Measurements from ENCODE around the gene ADGRB2. TPM values are rescaled to one million over a fixed set of nuclear protein-coding genes. Genes with fewer than 3 reads are reported as not detected.

Gene ADGRB2
- total and polyA plus RNA-seq, 2 of the 4 experiments (the other 2 are of a cell fraction), result 2.2 to 11.9 TPM

DNA sequence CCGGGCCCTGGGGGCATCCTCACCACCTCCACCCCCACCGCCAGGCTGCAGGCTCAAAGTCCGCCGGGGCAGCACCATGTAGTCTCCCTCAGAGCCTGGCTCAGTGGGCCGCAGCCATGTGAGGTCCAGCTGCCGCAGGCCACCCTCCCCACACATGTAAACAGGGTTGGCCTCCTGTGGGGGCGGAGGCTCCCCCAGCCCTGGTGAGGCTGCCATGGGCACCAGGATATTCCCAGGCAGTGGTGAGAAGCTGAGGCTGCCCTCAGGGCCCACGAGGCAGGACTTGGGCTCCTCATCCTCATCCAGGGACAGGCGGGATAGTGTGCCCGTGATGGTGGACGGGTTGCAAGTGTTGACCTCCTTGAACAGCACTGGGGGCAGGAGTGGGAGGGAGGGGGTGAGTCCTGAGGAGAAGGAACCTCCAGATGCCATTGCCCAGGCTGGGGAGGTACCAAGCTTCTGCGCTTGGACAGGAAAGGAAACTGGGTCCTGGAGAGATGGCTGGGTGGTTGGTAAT lies 33.0 kb downstream of the ADGRB2 start:
- DNase-seq (no peak), ATAC-seq (ENCODE audit: low read depth) (no peak)
- no peak overlapping the region for H3K18ac ChIP-seq (ENCODE audit: low read depth, low read length)
- H3K4me3 ChIP-seq (ENCODE audit: insufficient read depth, low read depth, low read length), result no peak overlapping the region
- in situ Hi-C loops (cut with MboI; ENCODE audit: low sequenced_read_pairs) (no loop called here), dilution Hi-C loops (cut with HindIII; ENCODE audit: low sequenced_read_pairs, unreplicated experiment) (no loop called here), intact Hi-C loops (cut with micrococcal nuclease) (no loop called here)
- H3K27ac ChIP-seq (ENCODE audit: insufficient read depth, low read length), result no peak overlapping the region
- no peaks in the 10 kb centered on the region for H3K79me1 ChIP-seq (ENCODE audit: low read depth in 1 of 2, low read length in 2 of 2)
- peaks cover 6% of the 10 kb centered on the region; the same call in 1 of the 2 replicates for H3K36me3 ChIP-seq (ENCODE audit: control insufficient read depth, insufficient read depth, low read length)
- no peak overlapping the region for H2AFZ ChIP-seq (replicated peaks; ENCODE audit: low read length, poor library complexity)
- H3K56ac ChIP-seq (ENCODE audit: extremely low read depth, insufficient read depth, low read length), result no peak overlapping the region
- H3K23ac ChIP-seq (ENCODE audit: low read depth, low read length), result no peak overlapping the region
- H4K91ac ChIP-seq (ENCODE audit: insufficient read depth, low read depth, low read length), result no peak overlapping the region
- H4K5ac ChIP-seq (ENCODE audit: low read depth, low read length), result no peak overlapping the region
- H3K27me3 ChIP-seq (ENCODE audit: control insufficient read depth, insufficient read depth, low read length), result no peaks in the 10 kb centered on the region
- ChIA-PET POLR2A (ENCODE audit: unreplicated experiment) (no interaction called here), CTCF (no interaction called here)
- no peak overlapping the region for H3K4me2 ChIP-seq (ENCODE audit: low read depth, low read length)
- no peak overlapping the region for H3K4ac ChIP-seq (ENCODE audit: low read depth, low read length)
- H2AK5ac ChIP-seq (ENCODE audit: low read depth, low read length), result no peak overlapping the region
- H3K9me3 ChIP-seq (ENCODE audit: control insufficient read depth, insufficient read depth, low read length), result no peaks in the 10 kb centered on the region
- H3K9me1 ChIP-seq (ENCODE audit: insufficient read depth, low read length), result no peaks in the 10 kb centered on the region; the same call in 1 of the 2 replicates
- H2BK5ac ChIP-seq (ENCODE audit: low read depth, low read length, poor library complexity, severe bottlenecking), result no peak overlapping the region
- no peak overlapping the region for H3K14ac ChIP-seq (replicated peaks; ENCODE audit: low read depth, low read length)
- H3K4me1 ChIP-seq (ENCODE audit: control insufficient read depth, insufficient read depth, low read length), result no peaks in the 10 kb centered on the region
- H3K9ac ChIP-seq (ENCODE audit: low read depth, low read length), result no peak overlapping the region
- TF ChIP-seq MAZ (IDR thresholded peaks at IDR 0.05; ENCODE audit: borderline replicate concordance, low read depth, low read length), result no peak
- no peak for TF ChIP-seq RAD21 (IDR thresholded peaks at IDR 0.05; ENCODE audit: low read length)
- TF ChIP-seq NFE2L2 (IDR thresholded peaks at IDR 0.05; ENCODE audit: low read depth, low read length), result no peak
- no peak for TF ChIP-seq POLR2A (IDR thresholded peaks at IDR 0.05; ENCODE audit: low read depth, low read length)
- TF ChIP-seq, protein P1, sequence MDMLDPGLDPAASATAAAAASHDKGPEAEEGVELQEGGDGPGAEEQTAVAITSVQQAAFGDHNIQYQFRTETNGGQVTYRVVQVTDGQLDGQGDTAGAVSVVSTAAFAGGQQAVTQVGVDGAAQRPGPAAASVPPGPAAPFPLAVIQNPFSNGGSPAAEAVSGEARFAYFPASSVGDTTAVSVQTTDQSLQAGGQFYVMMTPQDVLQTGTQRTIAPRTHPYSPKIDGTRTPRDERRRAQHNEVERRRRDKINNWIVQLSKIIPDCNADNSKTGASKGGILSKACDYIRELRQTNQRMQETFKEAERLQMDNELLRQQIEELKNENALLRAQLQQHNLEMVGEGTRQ (IDR thresholded peaks at IDR 0.05; ENCODE audit: low read depth, low read length), result no peak
- no peak for TF ChIP-seq CEBPB (IDR thresholded peaks at IDR 0.05; ENCODE audit: low read depth, low read length)
- TF ChIP-seq RFX5 (IDR thresholded peaks at IDR 0.05; ENCODE audit: low read depth, low read length), result no peak
- no peak for TF ChIP-seq BHLHE40 (IDR thresholded peaks at IDR 0.05; ENCODE audit: low read depth, low read length)
- no peak for TF ChIP-seq SMC3 (IDR thresholded peaks at IDR 0.05; ENCODE audit: low read depth, low read length)
- no peak overlapping the region for H2BK15ac ChIP-seq (ENCODE audit: low read depth, low read length)
- H2AK9ac ChIP-seq (replicated peaks; ENCODE audit: low read depth, low read length, poor library complexity), result no peak overlapping the region
- no peak overlapping the region for H4K8ac ChIP-seq (ENCODE audit: low read depth in 2 of 2, low read length in 2 of 2)
- H2BK20ac ChIP-seq (ENCODE audit: low read depth, low read length), result no peak overlapping the region
- no CpG with 5 or more reads among the region's 12 CpGs for WGBS, 2 experiments (ENCODE audit: extremely low coverage in 2 of 2, insufficient read length in 1 of 2)
- no peak overlapping the region for H2BK120ac ChIP-seq (ENCODE audit: low read depth, low read length)
- no TSS peak for BruUV-seq (replicated peaks)
- no peaks in the 10 kb centered on the region for H4K20me1 ChIP-seq (ENCODE audit: insufficient read depth, low read length)

Measured in IMR-90 (cell line).